Measurements from ENCODE around the gene PDE9A.

GRCh38 chr21:42644223-42645208 lies 8.9 kb upstream of the PDE9A start:
- TF ChIP-seq CTCF (IDR thresholded peaks at IDR 0.05) (no peak), ESRRA (IDR thresholded peaks at IDR 0.05; ENCODE audit: borderline replicate concordance, low read length) (no peak), ZSCAN20 (CRISPR knock-in tag; IDR thresholded peaks at IDR 0.05) (no peak)

All from A549 (cell line).